Mucosa of descending colon (tissue), 3 donors: Measurements from ENCODE around the gene CEP44. TPM values are rescaled to one million over a fixed set of nuclear protein-coding genes. Genes with fewer than 3 reads are reported as not detected.
"Not testable (repeated sequence)": the region's sequence is repeated elsewhere in the genome, so short reads cannot be mapped to it uniquely, and the experiment has no call there.

ENCODE experiments used
- ATAC-seq: fragments of 200-7000 bp; cut with Tn5 transposase; one replicate; pipeline ENCODE4 v1.9.1; 2020; ENCODE audit warnings: mild to moderate bottlenecking, moderate library complexity
- DNase-seq, 3 donors: peaks; one replicate each; pipeline ENCODE4 v3.0.0-alpha.2; 2020
- H3K36me3 ChIP-seq: fragments of 200-600 bp; one replicate; pipeline ENCODE4 v1.8.0; 2021; ENCODE audit warnings: low read depth, mild to moderate bottlenecking
- H3K4me1 ChIP-seq: fragments of 200-600 bp; one replicate; pipeline ENCODE4 v1.8.0; 2021; ENCODE audit warnings: low read depth, mild to moderate bottlenecking
- H3K4me3 ChIP-seq: fragments of 200-600 bp; one replicate; pipeline ENCODE4 v1.8.0; 2021; ENCODE audit warnings: mild to moderate bottlenecking
- H3K9me3 ChIP-seq: fragments of 200-600 bp; one replicate; pipeline ENCODE4 v1.8.0; 2021; ENCODE audit warnings: mild to moderate bottlenecking
- CTCF ChIP-seq: fragments of 200-600 bp; IDR thresholded peaks from one replicate; pipeline ENCODE4 v1.8.0; 2022; ENCODE audit warnings: antibody characterized with exemption, mild to moderate bottlenecking
- intact Hi-C, 2 donors: fragments of 100-400 bp; cut with DNase I in 1 of 2; cut with micrococcal nuclease in 1 of 2; formaldehyde crosslinking; loops; one replicate each; pipeline versions ENCODE4 v1.11.0 to v1.11.1; 2022; cut with DNase I, micrococcal nuclease
- total RNA-seq, 3 donors: library from RNA; stranded (reverse); fragmentation: NEBNext Ultra II Directional in 2 of 3; extraction: Animal tissue kit (Norgen Biotek cat#: 25700) in 2 of 3; gene quantifications; one replicate each; pipeline versions ENCODE4 v1.2.1 to v1.2.4, GENCODE V29; 2021 to 2023
- donor health status: DM: no; HTN: no; CAD: no; lungs with moderate emphysema.
- donor health status: DM: no; HTN: no; CAD: no.
- donor health status: DM: no; HTN: yes; CAD: no.

The CEP44 gene
- total RNA-seq, 3 donors from 2014 or later = 13.7 to 28.7 (median 14.7) TPM

- DNase-seq (no peak), ATAC-seq (no peak)
- H3K4me1 ChIP-seq = peaks cover 7% of the 10 kb centered on the region
- H3K9me3 ChIP-seq = peaks cover 2% of the 10 kb centered on the region
- intact Hi-C loops = no loop called here
- H3K4me3 ChIP-seq = no peak overlapping the region
- H3K36me3 ChIP-seq = no peaks in the 10 kb centered on the region
- no peak for TF ChIP-seq CTCF
Observed at GRCh38 chr4:174286870-174287269, 3.2 kb downstream of the CEP44 start.

- Histone ChIP-seq H3K36me3 (no peaks in the 10 kb centered on the region), H3K4me3 (no peak overlapping the region), H3K9me3 (peaks cover 14% of the 10 kb centered on the region), H3K4me1 (no peaks in the 10 kb centered on the region)
- no peak for TF ChIP-seq CTCF
- no peak for DNase-seq
- ATAC-seq = no peak
- intact Hi-C loops = no loop called here
Observed at GRCh38 chr4:174292473-174292872, 8.8 kb downstream of the CEP44 start.

- H3K4me1 ChIP-seq, H3K36me3 ChIP-seq, intact Hi-C loops, ATAC-seq, H3K4me3 ChIP-seq, DNase-seq: not testable (repeated sequence)
- H3K9me3 ChIP-seq = peaks cover 14% of the 10 kb centered on the region
Observed at GRCh38 chr4:174294641-174295040, 10.9 kb downstream of the CEP44 start.

GRCh38 chr4:174295142-174295541 lies 11.4 kb downstream of the CEP44 start:
- H3K36me3 ChIP-seq, H3K4me3 ChIP-seq, DNase-seq, intact Hi-C loops, H3K4me1 ChIP-seq, ATAC-seq: not testable (repeated sequence)
- peaks cover 14% of the 10 kb centered on the region for H3K9me3 ChIP-seq

GRCh38 chr4:174303687-174304086 lies 20.0 kb downstream of the CEP44 start:
- no peaks in the 10 kb centered on the region for H3K9me3 ChIP-seq
- H3K4me3 ChIP-seq = no peak overlapping the region
- no peaks in the 10 kb centered on the region for H3K4me1 ChIP-seq
- intact Hi-C loops = no loop called here
- TF ChIP-seq CTCF = no peak
- H3K36me3 ChIP-seq = no peaks in the 10 kb centered on the region
- DNase-seq = no peak
- ATAC-seq = no peak

- intact Hi-C loops = no loop called here
- Histone ChIP-seq H3K4me3 (no peak overlapping the region), H3K4me1 (no peaks in the 10 kb centered on the region), H3K9me3 (no peaks in the 10 kb centered on the region), H3K36me3 (no peaks in the 10 kb centered on the region)
- no peak for DNase-seq
- no peak for TF ChIP-seq CTCF
- no peak for ATAC-seq
Observed at GRCh38 chr4:174304664-174305063, 21.0 kb downstream of the CEP44 start.

GRCh38 chr4:174305961-174306360 lies 22.2 kb downstream of the CEP44 start:
- Histone ChIP-seq H3K36me3 (no peaks in the 10 kb centered on the region), H3K4me3 (no peak overlapping the region)
- ATAC-seq = no peak

More at GRCh38 chr4:174305961-174306360, 22.2 kb downstream of the CEP44 start:
- no peak for DNase-seq
- no peak for TF ChIP-seq CTCF
- H3K9me3 ChIP-seq = no peaks in the 10 kb centered on the region
- intact Hi-C loops = no loop called here
- no peaks in the 10 kb centered on the region for H3K4me1 ChIP-seq
